Lung (tissue), 12 donors: Measurements from ENCODE around the gene SWI5. TPM values are rescaled to one million over a fixed set of nuclear protein-coding genes. Genes with fewer than 3 reads are reported as not detected.

Source experiments
- ATAC-seq: fragments of 200-7000 bp; cut with Tn5 transposase; one replicate; pipeline ENCODE4 v1.9.1; 2020; ENCODE audit warnings: moderate number of reproducible peaks; ENCODE audit not compliant: insufficient read depth, low FRiP score
- DNase-seq, 3 donors: peaks; one replicate each; pipeline ENCODE4 v3.0.0-alpha.2; 2013 to 2017
- H3K27ac ChIP-seq, 2 donors: one replicate each; pipeline ENCODE4 v1.5.1; 2013; ENCODE audit warnings: mild to moderate bottlenecking in 2 of 2, moderate library complexity in 2 of 2, control low read depth in 1 of 2, inconsistent platforms in 1 of 2, low read depth in 1 of 2, low read length in 1 of 2
- H3K27me3 ChIP-seq, 3 donors: one replicate each; pipeline ENCODE4 v1.5.1; 2013; ENCODE audit warnings: low read length in 2 of 3; ENCODE audit not compliant: control insufficient read depth in 3 of 3, insufficient read depth in 3 of 3
- H3K36me3 ChIP-seq, 4 donors: one replicate each; pipeline ENCODE4 v1.5.1; 2013; ENCODE audit warnings: low read length in 4 of 4, mild to moderate bottlenecking in 1 of 4, moderate library complexity in 1 of 4; ENCODE audit not compliant: control insufficient read depth in 4 of 4, insufficient read depth in 4 of 4
- H3K4me1 ChIP-seq, 5 donors: one replicate each; pipeline ENCODE4 v1.5.1; 2013; ENCODE audit warnings: low read length in 5 of 5, mild to moderate bottlenecking in 2 of 5, moderate library complexity in 1 of 5; ENCODE audit not compliant: control insufficient read depth in 5 of 5, insufficient read depth in 5 of 5
- H3K4me3 ChIP-seq: one replicate; pipeline ENCODE4 v1.5.1; 2013; ENCODE audit warnings: mild to moderate bottlenecking, control low read depth, moderate library complexity
- H3K9ac ChIP-seq, 2 donors: one replicate each; pipeline ENCODE4 v1.5.1; 2013; ENCODE audit warnings: low read length in 2 of 2, control low read depth in 1 of 2; ENCODE audit not compliant: insufficient read depth in 1 of 2
- H3K9me3 ChIP-seq, 4 donors: one replicate each; pipeline ENCODE4 v1.5.1; 2013; ENCODE audit warnings: low read length in 3 of 4, mild to moderate bottlenecking in 1 of 4, moderate library complexity in 1 of 4; ENCODE audit not compliant: control insufficient read depth in 4 of 4, insufficient read depth in 3 of 4
- CTCF ChIP-seq: IDR thresholded peaks from 2 replicates; pipeline ENCODE4 v1.5.1; 2012; ENCODE audit warnings: mild to moderate bottlenecking; ENCODE audit errors: control extremely low read depth, extremely low read depth
- WGBS, 2 donors: extraction: QIAGEN DNeasy Blood & Tissue Kit; methylation state at CpG; one replicate each; pipeline ENCODE4 v1.1.7; 2013; 5-methylcytosine and 5-hydroxymethylcytosine counted together
- polyA plus RNA-seq, 2 donors: library from polyadenylated mRNA; stranded (reverse); fragments of 200-250 nt; gene quantifications; one replicate each; pipeline ENCODE4 v1.2.1, GENCODE V29; 2013
- total RNA-seq, 2 donors: library from RNA; depleted of rRNA in 1 of 2; stranded (reverse); fragments of >200 nt in 1 of 2; gene quantifications; one replicate each; pipeline ENCODE4 v1.2.1, GENCODE V29; 2014 to 2021
- donor health status: control.
- donor health status: control.
- donor health status: Bipolar disorder and iron deficiency.
- donor health status: healthy.
- donor health status: DM: yes; HTN: yes; CAD: no.

The SWI5 gene
- total and polyA plus RNA-seq, 4 donors, result 19.6 to 28.4 (median 23.2) TPM

DNA sequence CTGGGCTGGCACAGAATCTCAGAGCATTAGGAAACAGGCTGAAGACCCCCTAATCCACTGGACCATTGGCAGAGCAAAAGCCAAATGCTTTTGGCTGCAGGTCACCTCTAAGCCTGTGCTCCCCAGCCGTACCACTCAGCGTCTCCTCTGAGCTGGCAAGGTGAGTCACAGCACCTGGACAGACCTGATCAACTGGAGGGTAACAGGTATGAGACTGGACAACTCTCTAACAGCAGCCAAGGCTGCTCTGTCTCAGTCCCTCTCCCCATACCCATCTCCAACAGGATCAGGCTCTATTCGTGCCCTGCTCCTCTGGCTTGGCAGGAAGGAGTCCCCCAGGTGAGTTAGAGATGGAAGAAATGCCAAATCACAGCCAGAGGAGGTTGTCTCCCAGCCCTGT, 5.0 kb upstream of the SWI5 start:
- no peak overlapping the region for H3K9ac ChIP-seq
- no peak overlapping the region for H3K27ac ChIP-seq
- H3K4me1 ChIP-seq, result peaks cover 0 to 12% (median 1%) of the 10 kb centered on the region in 5 donors
- 86 to 95% methylated on average over 3 of the region's 3 CpGs for WGBS, 2 donors
- H3K9me3 ChIP-seq, result no peaks in the 10 kb centered on the region
- DNase-seq, result no peak
- TF ChIP-seq CTCF, result no peak
- H3K4me3 ChIP-seq, result no peak overlapping the region
- no peaks in the 10 kb centered on the region for H3K27me3 ChIP-seq
- peaks cover 2 to 41% (median 28%) of the 10 kb centered on the region in 4 donors for H3K36me3 ChIP-seq
- ATAC-seq, result no peak

DNA sequence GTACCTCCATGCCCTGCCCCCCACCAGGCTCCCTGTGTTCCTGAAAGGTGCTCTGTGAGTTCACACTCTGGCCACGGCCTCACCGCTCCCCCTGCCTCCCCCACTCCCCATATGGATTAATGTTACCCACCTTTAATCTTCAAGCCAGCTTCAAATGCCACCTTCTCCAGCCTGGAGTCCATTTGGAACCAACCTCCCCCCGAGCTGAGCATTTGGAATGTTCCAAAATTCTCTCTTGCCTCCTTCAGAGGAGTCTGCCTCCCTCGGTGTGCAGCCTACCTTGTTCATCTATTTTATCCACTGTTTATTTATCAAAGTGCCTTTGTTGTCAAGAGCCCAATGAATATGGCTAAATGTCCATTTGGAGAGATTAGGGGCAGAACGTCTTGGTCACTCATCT, 4.6 kb upstream of the SWI5 start:
- peaks cover 2 to 38% (median 26%) of the 10 kb centered on the region in 4 donors for H3K36me3 ChIP-seq
- no peak overlapping the region for H3K9ac ChIP-seq
- TF ChIP-seq CTCF, result no peak
- H3K9me3 ChIP-seq, result no peaks in the 10 kb centered on the region
- H3K27ac ChIP-seq, result no peak overlapping the region
- H3K4me1 ChIP-seq, result peaks cover 0 to 12% (median 1%) of the 10 kb centered on the region in 5 donors
- H3K27me3 ChIP-seq, result no peaks in the 10 kb centered on the region
- ATAC-seq (no peak), DNase-seq (no peak)
- H3K4me3 ChIP-seq, result no peak overlapping the region
- 79 to 84% methylated on average over 5 of the region's 5 CpGs for WGBS, 2 donors

DNA sequence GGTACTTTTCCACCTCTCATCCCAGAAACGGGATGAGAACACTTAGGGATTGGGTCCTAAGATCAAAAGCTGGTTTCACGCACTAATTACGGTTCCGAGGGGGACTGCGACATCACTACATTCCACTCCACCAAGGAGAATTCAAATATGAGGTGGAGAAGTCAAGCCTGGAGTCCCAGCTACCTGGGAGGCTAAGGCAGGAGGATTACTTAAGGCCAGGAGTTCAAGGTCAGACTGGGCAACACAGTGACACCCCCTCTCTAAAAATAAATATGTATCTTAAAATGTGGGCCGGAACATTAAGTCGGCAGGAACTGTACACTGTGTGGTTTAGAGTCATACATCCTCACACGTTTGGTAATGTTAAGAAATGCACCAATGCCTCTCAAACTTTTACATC, 1.8 kb upstream of the SWI5 start:
- ATAC-seq (no peak), DNase-seq (no peak)
- H3K27ac ChIP-seq, result no peak overlapping the region
- H3K4me3 ChIP-seq, result no peak overlapping the region
- peaks cover 0 to 24% (median 10%) of the 10 kb centered on the region in 5 donors for H3K4me1 ChIP-seq
- no peak for TF ChIP-seq CTCF
- H3K9me3 ChIP-seq, result no peaks in the 10 kb centered on the region
- H3K9ac ChIP-seq, result peak overlapping the region in 1 of 2 donors; percentile 80
- no peaks in the 10 kb centered on the region for H3K27me3 ChIP-seq
- WGBS, 2 donors, result 74 to 77% methylated on average over 8 of the region's 8 CpGs
- H3K36me3 ChIP-seq, result peaks cover 0 to 21% (median 17%) of the 10 kb centered on the region in 4 donors
